H1 (cell line): ENCODE data around the gene RHBDD1. TPM values are rescaled to one million over a fixed set of nuclear protein-coding genes. Genes with fewer than 3 reads are reported as not detected.

Experiments used
- CHD2 ChIP-seq: IDR thresholded peaks from 2 replicates; pipeline ENCODE4 v1.6.1; 2012; ENCODE audit warnings: low read length, improper control_type of control experiment
- EGR1 ChIP-seq: IDR thresholded peaks from 2 replicates; pipeline ENCODE4 v1.6.1; 2011; ENCODE audit warnings: low read depth, low read length, borderline replicate concordance
- FOSL1 ChIP-seq: IDR thresholded peaks from 2 replicates; pipeline ENCODE4 v1.6.1; 2011; ENCODE audit warnings: mild to moderate bottlenecking, low read depth, low read length, moderate library complexity; ENCODE audit not compliant: insufficient read depth
- JUN ChIP-seq: IDR thresholded peaks from 2 replicates; pipeline ENCODE4 v1.6.1; 2011; ENCODE audit warnings: low read depth, mild to moderate bottlenecking, improper control_type of control experiment, low read length
- NANOG ChIP-seq: IDR thresholded peaks from 2 replicates; pipeline ENCODE4 v1.6.1; 2011; ENCODE audit warnings: low read length, low read depth, mild to moderate bottlenecking, inconsistent platforms; ENCODE audit not compliant: insufficient read depth, poor library complexity, severe bottlenecking
- RBBP5 ChIP-seq: IDR thresholded peaks from 2 replicates; pipeline ENCODE4 v1.7.1; 2012; ENCODE audit warnings: low read depth, mild to moderate bottlenecking, inconsistent platforms, low read length, moderate library complexity, borderline replicate concordance
- RXRA ChIP-seq: IDR thresholded peaks from 2 replicates; pipeline ENCODE4 v1.6.1; 2011; ENCODE audit warnings: low read depth, mild to moderate bottlenecking, low read length, moderate library complexity; ENCODE audit not compliant: insufficient read depth
- SAP30 ChIP-seq: fragments of 300-600 bp; sonication (generic); IDR thresholded peaks from 2 replicates; pipeline ENCODE4 v1.7.1; 2012; ENCODE audit warnings: low read length, moderate library complexity, mild to moderate bottlenecking, inconsistent platforms; ENCODE audit not compliant: insufficient read depth, insufficient replicate concordance
- SIN3A ChIP-seq, 2 experiments: IDR thresholded peaks in 1 of 2; conservative IDR thresholded peaks in 1 of 2; 2 replicates each; pipeline ENCODE4 v1.6.1; 2011 to 2012; ENCODE audit warnings: low read length in 2 of 2, improper control_type of control experiment in 1 of 2, low read depth in 1 of 2, mild to moderate bottlenecking in 1 of 2
- SUZ12 ChIP-seq: fragments of 200-600 bp; sonication (generic); IDR thresholded peaks from 2 replicates; pipeline ENCODE4 v1.6.1; 2012; ENCODE audit warnings: mild to moderate bottlenecking, inconsistent platforms, low read length, moderate library complexity, mixed read lengths
- polyA plus RNA-seq, 7 experiments: library from polyadenylated mRNA; depleted of rRNA in 3 of 7; stranded (reverse) in 5 of 7; unstranded in 2 of 7; fragments of >200 nt in 5 of 7; fragments of 200-250 nt in 2 of 7; gene quantifications; 1 replicate in 5 of 7; 2 replicates in 1 of 7; 4 replicates in 1 of 7; pipeline versions ENCODE4 v1.2.1 to v1.2.3, GENCODE V29; 2011 to 2013; ENCODE audit warnings: missing spikeins in 2 of 7, mixed read lengths in 2 of 7
- total RNA-seq: library from RNA; stranded (reverse); fragmentation: NEBNext Ultra II Directional; extraction: Animal tissue kit (Norgen Biotek cat#: 25700); gene quantifications from 2 replicates; pipeline ENCODE4 v1.2.1, GENCODE V29; 2021
- TF ChIP-seq, protein P1 (sequence below): fragments of 300-600 bp; sonication (generic); IDR thresholded peaks from 2 replicates; pipeline ENCODE4 v1.7.1; 2012; ENCODE audit warnings: low read length, moderate library complexity, mild to moderate bottlenecking, inconsistent platforms; ENCODE audit not compliant: insufficient replicate concordance

RHBDD1 gene
- total and polyA plus RNA-seq, 2 of the 8 experiments (the other 6 are each of a cell fraction or from before 2014, with no cell fraction given) = 10.5 to 23.1 TPM

DNA sequence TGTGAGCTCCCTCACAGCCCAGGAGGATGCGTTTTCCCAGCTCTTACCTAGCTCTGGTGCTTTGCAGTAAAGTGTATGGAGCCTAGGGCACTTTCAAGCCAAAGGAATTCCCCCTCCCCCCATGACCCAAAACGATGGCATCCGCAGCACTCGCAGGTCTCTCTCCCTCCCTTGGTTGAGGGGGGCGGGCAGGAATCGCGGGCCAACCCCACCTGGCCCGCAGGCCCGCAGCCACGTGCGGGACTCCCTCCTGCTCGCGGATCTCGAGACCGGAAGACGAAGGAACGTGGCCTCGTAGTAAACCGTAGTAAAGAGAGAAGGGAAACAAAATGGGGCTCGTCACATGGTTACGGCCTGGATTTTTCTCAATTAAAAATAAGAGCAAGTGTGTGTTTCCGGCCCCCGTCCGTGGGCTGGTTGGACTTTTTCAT lies 44.8 kb upstream of the RHBDD1 start (continued):
- TF ChIP-seq SAP30 (no peak), EGR1 (0 out of 2 replicates have a peak, but pooled peaks have one; percentile 26), CHD2 (peak; percentile 74), FOSL1 (no peak), NANOG (no peak), JUN (no peak), SIN3A (conservative IDR thresholded peaks at IDR 0.05 in 1 of 2, IDR thresholded peaks at IDR 0.05 in 1 of 2; ENCODE audit: low read depth in 1 of 2, low read length in 2 of 2) (0 out of 4 replicates have a peak, but pooled peaks of 1 of the 2 experiments have one; percentile 50), RBBP5 (peak; percentile 82), SUZ12 (no peak), RXRA (no peak)
- TF ChIP-seq, protein P1, sequence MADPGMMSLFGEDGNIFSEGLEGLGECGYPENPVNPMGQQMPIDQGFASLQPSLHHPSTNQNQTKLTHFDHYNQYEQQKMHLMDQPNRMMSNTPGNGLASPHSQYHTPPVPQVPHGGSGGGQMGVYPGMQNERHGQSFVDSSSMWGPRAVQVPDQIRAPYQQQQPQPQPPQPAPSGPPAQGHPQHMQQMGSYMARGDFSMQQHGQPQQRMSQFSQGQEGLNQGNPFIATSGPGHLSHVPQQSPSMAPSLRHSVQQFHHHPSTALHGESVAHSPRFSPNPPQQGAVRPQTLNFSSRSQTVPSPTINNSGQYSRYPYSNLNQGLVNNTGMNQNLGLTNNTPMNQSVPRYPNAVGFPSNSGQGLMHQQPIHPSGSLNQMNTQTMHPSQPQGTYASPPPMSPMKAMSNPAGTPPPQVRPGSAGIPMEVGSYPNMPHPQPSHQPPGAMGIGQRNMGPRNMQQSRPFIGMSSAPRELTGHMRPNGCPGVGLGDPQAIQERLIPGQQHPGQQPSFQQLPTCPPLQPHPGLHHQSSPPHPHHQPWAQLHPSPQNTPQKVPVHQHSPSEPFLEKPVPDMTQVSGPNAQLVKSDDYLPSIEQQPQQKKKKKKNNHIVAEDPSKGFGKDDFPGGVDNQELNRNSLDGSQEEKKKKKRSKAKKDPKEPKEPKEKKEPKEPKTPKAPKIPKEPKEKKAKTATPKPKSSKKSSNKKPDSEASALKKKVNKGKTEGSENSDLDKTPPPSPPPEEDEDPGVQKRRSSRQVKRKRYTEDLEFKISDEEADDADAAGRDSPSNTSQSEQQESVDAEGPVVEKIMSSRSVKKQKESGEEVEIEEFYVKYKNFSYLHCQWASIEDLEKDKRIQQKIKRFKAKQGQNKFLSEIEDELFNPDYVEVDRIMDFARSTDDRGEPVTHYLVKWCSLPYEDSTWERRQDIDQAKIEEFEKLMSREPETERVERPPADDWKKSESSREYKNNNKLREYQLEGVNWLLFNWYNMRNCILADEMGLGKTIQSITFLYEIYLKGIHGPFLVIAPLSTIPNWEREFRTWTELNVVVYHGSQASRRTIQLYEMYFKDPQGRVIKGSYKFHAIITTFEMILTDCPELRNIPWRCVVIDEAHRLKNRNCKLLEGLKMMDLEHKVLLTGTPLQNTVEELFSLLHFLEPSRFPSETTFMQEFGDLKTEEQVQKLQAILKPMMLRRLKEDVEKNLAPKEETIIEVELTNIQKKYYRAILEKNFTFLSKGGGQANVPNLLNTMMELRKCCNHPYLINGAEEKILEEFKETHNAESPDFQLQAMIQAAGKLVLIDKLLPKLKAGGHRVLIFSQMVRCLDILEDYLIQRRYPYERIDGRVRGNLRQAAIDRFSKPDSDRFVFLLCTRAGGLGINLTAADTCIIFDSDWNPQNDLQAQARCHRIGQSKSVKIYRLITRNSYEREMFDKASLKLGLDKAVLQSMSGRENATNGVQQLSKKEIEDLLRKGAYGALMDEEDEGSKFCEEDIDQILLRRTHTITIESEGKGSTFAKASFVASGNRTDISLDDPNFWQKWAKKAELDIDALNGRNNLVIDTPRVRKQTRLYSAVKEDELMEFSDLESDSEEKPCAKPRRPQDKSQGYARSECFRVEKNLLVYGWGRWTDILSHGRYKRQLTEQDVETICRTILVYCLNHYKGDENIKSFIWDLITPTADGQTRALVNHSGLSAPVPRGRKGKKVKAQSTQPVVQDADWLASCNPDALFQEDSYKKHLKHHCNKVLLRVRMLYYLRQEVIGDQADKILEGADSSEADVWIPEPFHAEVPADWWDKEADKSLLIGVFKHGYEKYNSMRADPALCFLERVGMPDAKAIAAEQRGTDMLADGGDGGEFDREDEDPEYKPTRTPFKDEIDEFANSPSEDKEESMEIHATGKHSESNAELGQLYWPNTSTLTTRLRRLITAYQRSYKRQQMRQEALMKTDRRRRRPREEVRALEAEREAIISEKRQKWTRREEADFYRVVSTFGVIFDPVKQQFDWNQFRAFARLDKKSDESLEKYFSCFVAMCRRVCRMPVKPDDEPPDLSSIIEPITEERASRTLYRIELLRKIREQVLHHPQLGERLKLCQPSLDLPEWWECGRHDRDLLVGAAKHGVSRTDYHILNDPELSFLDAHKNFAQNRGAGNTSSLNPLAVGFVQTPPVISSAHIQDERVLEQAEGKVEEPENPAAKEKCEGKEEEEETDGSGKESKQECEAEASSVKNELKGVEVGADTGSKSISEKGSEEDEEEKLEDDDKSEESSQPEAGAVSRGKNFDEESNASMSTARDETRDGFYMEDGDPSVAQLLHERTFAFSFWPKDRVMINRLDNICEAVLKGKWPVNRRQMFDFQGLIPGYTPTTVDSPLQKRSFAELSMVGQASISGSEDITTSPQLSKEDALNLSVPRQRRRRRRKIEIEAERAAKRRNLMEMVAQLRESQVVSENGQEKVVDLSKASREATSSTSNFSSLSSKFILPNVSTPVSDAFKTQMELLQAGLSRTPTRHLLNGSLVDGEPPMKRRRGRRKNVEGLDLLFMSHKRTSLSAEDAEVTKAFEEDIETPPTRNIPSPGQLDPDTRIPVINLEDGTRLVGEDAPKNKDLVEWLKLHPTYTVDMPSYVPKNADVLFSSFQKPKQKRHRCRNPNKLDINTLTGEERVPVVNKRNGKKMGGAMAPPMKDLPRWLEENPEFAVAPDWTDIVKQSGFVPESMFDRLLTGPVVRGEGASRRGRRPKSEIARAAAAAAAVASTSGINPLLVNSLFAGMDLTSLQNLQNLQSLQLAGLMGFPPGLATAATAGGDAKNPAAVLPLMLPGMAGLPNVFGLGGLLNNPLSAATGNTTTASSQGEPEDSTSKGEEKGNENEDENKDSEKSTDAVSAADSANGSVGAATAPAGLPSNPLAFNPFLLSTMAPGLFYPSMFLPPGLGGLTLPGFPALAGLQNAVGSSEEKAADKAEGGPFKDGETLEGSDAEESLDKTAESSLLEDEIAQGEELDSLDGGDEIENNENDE = no peak
